Measurements from ENCODE around the gene ADTRP. TPM values are rescaled to one million over a fixed set of nuclear protein-coding genes. Genes with fewer than 3 reads are reported as not detected.
A peak's percentile ranks its signal among the peaks of the same experiment; 100 is the strongest.

ADTRP gene
- total RNA-seq, 3 donors from 2014 or later (not counting 1 experiment from before 2014, with no cell fraction given): 1.1 to 1.5 TPM; not detected in 1

DNA sequence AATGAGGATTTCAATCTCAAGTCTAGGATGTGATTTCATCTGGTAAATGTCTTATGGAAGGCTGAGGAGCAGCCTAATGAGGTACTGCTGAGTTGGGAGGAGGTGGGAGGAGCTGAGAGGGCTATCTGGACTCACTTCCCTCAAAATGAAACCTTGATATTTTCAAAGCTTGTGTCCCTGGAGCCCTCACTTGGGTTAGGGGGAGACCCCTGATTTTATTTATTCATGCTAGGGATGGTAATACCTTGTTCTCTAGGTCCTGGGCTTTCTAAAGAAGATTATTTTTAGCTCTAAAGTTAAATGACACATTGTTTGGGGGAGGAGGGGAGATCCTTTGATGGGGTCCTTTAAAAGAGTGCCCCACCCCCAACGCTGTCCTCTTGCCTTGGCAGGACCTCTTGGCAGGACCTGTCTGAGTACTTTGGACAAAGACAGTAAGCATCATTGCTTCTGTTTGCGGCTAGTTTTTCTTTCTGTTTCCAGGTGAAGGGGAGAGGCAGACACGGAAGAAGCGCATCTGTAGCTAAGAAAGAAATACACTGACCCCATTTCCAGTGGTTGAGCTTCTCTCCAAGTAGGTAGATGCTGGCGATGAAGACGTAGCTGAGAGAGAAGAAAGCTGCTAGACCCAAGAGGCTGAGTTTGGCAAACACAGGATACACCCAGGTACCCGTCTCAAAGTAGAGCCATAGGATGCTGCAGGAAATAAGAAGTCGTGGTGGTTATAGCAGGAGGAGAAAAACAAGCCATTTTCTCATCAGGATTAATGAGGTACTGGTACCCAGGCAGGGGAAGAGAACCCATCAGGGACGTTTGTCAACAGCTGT lies 55.6 kb downstream of the ADTRP start:
- Histone ChIP-seq H3K4me1 (ENCODE audit: control insufficient read depth, insufficient read depth, low read length) (peaks cover under 1% of the 10 kb centered on the region), H3K9me3 (ENCODE audit: control insufficient read depth, insufficient read depth, low read length) (no peaks in the 10 kb centered on the region), H3K27ac (ENCODE audit: low read length) (no peak overlapping the region), H3K4me3 (ENCODE audit: low read length) (no peak overlapping the region), H3K36me3 (ENCODE audit: control insufficient read depth, insufficient read depth, low read length) (no peaks in the 10 kb centered on the region), H3K27me3 (ENCODE audit: control insufficient read depth, insufficient read depth, low read length) (no peaks in the 10 kb centered on the region)
- Mint-ChIP-seq H3K4me3 (no peak overlapping the region), H3K36me3 (no peaks in the 10 kb centered on the region), H3K9me3 (no peaks in the 10 kb centered on the region), H3K4me1 (no peaks in the 10 kb centered on the region), H3K27me3 (ENCODE audit: low read depth in 2 of 2) (peaks cover 8 to 15% of the 10 kb centered on the region in 2 donors), H3K27ac (no peak overlapping the region)
- ATAC-seq: no peak
- WGBS (ENCODE audit: insufficient coverage): 77% methylated on average over 9 of the region's 9 CpGs
- TF ChIP-seq, protein P1, sequence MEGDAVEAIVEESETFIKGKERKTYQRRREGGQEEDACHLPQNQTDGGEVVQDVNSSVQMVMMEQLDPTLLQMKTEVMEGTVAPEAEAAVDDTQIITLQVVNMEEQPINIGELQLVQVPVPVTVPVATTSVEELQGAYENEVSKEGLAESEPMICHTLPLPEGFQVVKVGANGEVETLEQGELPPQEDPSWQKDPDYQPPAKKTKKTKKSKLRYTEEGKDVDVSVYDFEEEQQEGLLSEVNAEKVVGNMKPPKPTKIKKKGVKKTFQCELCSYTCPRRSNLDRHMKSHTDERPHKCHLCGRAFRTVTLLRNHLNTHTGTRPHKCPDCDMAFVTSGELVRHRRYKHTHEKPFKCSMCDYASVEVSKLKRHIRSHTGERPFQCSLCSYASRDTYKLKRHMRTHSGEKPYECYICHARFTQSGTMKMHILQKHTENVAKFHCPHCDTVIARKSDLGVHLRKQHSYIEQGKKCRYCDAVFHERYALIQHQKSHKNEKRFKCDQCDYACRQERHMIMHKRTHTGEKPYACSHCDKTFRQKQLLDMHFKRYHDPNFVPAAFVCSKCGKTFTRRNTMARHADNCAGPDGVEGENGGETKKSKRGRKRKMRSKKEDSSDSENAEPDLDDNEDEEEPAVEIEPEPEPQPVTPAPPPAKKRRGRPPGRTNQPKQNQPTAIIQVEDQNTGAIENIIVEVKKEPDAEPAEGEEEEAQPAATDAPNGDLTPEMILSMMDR (IDR thresholded peaks at IDR 0.05): no peak
- intact Hi-C loops (cut with micrococcal nuclease): no loop called here
- DNase-seq: peak in 1 of 2 donors; percentile 26

DNA sequence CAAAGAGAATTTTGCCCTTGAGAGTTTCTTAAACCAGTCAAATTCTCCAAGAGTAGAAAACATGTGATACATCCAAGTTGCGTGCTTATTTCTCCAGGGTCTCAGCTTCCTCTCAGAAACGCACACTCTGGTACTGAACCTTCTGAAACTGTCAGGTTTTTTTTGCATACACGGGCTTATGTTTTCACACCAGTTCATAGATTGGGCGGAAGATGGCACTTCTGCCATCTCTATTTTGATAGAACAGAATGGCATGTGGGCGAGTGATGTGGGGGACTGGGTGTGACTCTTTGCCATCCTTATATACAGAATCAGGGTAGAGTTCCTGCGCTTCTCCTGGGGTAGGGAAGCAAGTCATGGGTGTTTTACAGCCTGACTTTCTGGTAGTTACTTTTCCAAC lies 56.4 kb downstream of the ADTRP start:
- H3K4me1 ChIP-seq (ENCODE audit: control insufficient read depth, insufficient read depth, low read length): no peaks in the 10 kb centered on the region
- H3K9me3 ChIP-seq (ENCODE audit: control insufficient read depth, insufficient read depth, low read length): no peaks in the 10 kb centered on the region
- Mint-ChIP-seq H3K36me3 (no peaks in the 10 kb centered on the region), H3K4me1 (no peaks in the 10 kb centered on the region), H3K9me3 (no peaks in the 10 kb centered on the region), H3K27ac (no peak overlapping the region), H3K4me3 (no peak overlapping the region), H3K27me3 (ENCODE audit: low read depth in 2 of 2) (peaks cover 5 to 7% of the 10 kb centered on the region in 2 donors)
- H3K4me3 ChIP-seq (ENCODE audit: low read length): no peak overlapping the region
- no peak for ATAC-seq
- H3K27me3 ChIP-seq (ENCODE audit: control insufficient read depth, insufficient read depth, low read length): no peaks in the 10 kb centered on the region
- H3K36me3 ChIP-seq (ENCODE audit: control insufficient read depth, insufficient read depth, low read length): no peaks in the 10 kb centered on the region
- H3K27ac ChIP-seq (ENCODE audit: low read length): no peak overlapping the region
- DNase-seq: peak in 1 of 2 donors; percentile 40
- 80% methylated on average over 5 of the region's 6 CpGs for WGBS (ENCODE audit: insufficient coverage)
- TF ChIP-seq, protein P1 (IDR thresholded peaks at IDR 0.05): no peak
- intact Hi-C loops (cut with micrococcal nuclease): no loop called here

DNA sequence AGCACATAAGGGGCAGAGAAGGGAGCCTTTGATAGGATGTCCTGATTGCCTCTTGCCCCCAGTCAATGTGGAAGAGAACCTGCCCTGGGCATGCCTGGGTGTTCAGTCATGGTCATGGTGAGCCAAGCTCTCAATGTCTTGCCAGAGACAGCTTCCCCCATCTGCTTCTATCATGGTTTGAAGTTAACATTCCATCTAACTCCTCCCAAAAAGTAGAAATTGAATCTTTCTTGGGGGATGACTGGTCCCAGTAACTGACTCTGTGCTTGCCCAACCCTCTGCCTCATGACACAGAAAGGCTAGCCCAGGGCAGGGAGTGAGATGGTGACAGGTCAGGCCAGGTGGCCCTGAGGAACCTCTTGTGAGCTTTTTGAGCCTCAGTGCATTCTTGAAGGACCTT lies 60.1 kb downstream of the ADTRP start:
- no peaks in the 10 kb centered on the region for H3K4me1 Mint-ChIP-seq
- TF ChIP-seq, protein P1 (IDR thresholded peaks at IDR 0.05): no peak
- Histone ChIP-seq H3K27ac (ENCODE audit: low read length) (no peak overlapping the region), H3K4me3 (ENCODE audit: low read length) (no peak overlapping the region), H3K9me3 (ENCODE audit: control insufficient read depth, insufficient read depth, low read length) (no peaks in the 10 kb centered on the region), H3K36me3 (ENCODE audit: control insufficient read depth, insufficient read depth, low read length) (no peaks in the 10 kb centered on the region), H3K27me3 (ENCODE audit: control insufficient read depth, insufficient read depth, low read length) (no peaks in the 10 kb centered on the region), H3K4me1 (ENCODE audit: control insufficient read depth, insufficient read depth, low read length) (no peaks in the 10 kb centered on the region)
- no peak for DNase-seq
- H3K36me3 Mint-ChIP-seq: no peaks in the 10 kb centered on the region
- intact Hi-C loops (cut with micrococcal nuclease): no loop called here
- H3K27ac Mint-ChIP-seq: no peak overlapping the region
- peaks cover 5 to 17% of the 10 kb centered on the region in 2 donors for H3K27me3 Mint-ChIP-seq (ENCODE audit: low read depth in 2 of 2)
- no peak overlapping the region for H3K4me3 Mint-ChIP-seq
- no peak for ATAC-seq
- no peaks in the 10 kb centered on the region for H3K9me3 Mint-ChIP-seq

DNA sequence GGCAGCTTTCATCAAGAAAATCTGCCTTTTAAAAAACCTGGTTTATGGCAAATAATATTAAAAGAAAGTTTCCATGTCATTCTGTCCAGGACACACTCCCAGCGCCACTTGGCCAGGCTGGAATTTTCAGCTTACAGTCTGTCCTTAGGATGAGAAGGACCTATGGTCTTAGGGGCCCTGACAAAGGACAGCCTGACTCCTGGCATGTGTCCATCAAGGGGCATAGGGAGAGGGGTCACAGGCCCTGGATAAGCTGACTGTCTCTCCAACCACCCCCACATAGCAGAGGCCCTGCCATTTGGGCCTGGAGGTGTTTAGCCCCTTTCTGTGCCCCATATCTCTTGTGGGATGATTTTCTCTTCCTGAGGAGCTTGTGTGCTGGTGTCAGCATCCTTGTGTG lies 60.6 kb downstream of the ADTRP start:
- no peak for ATAC-seq
- no peaks in the 10 kb centered on the region for H3K4me1 ChIP-seq (ENCODE audit: control insufficient read depth, insufficient read depth, low read length)
- H3K4me3 Mint-ChIP-seq: no peak overlapping the region

More for the DNA sequence above, 60.6 kb downstream of the ADTRP start:
- intact Hi-C loops (cut with micrococcal nuclease): no loop called here
- WGBS (ENCODE audit: insufficient coverage): 95% methylated on average over 1 of the region's 1 CpG
- no peak overlapping the region for H3K27ac Mint-ChIP-seq
- Histone ChIP-seq H3K9me3 (ENCODE audit: control insufficient read depth, insufficient read depth, low read length) (no peaks in the 10 kb centered on the region), H3K27me3 (ENCODE audit: control insufficient read depth, insufficient read depth, low read length) (no peaks in the 10 kb centered on the region), H3K27ac (ENCODE audit: low read length) (no peak overlapping the region), H3K4me3 (ENCODE audit: low read length) (no peak overlapping the region), H3K36me3 (ENCODE audit: control insufficient read depth, insufficient read depth, low read length) (no peaks in the 10 kb centered on the region)
- TF ChIP-seq, protein P1 (IDR thresholded peaks at IDR 0.05): no peak
- peaks cover 5 to 17% of the 10 kb centered on the region in 2 donors for H3K27me3 Mint-ChIP-seq (ENCODE audit: low read depth in 2 of 2)
- no peaks in the 10 kb centered on the region for H3K9me3 Mint-ChIP-seq
- no peaks in the 10 kb centered on the region for H3K4me1 Mint-ChIP-seq
- DNase-seq: no peak
- no peaks in the 10 kb centered on the region for H3K36me3 Mint-ChIP-seq
